Inferior parietal cortex (tissue), 1 donor: ENCODE data around the gene P2RX2.
"Not testable (repeated sequence)": the region's sequence is repeated elsewhere in the genome, so short reads cannot be mapped to it uniquely, and the experiment has no call there.

ENCODE experiments used
- DNase-seq: peaks from one replicate; pipeline ENCODE4 v3.0.0-alpha.2; 2016; ENCODE audit errors: extremely low spot score

Gene P2RX2

GRCh38 chr12:132583736-132584135 is 34.8 kb upstream of the P2RX2 start:
- no peak for DNase-seq

- no peak for DNase-seq
These were observed 34.1 kb upstream of the P2RX2 start for GRCh38 chr12:132584429-132584828.

- DNase-seq, result no peak
These were observed 33.4 kb upstream of the P2RX2 start for GRCh38 chr12:132585177-132585576.

- DNase-seq, result no peak
These were observed 31.6 kb upstream of the P2RX2 start for GRCh38 chr12:132586929-132587328.

GRCh38 chr12:132587781-132588180 is 30.8 kb upstream of the P2RX2 start:
- no peak for DNase-seq

GRCh38 chr12:132588319-132588718 is 30.3 kb upstream of the P2RX2 start:
- no peak for DNase-seq

- no peak for DNase-seq
These were observed 29.5 kb upstream of the P2RX2 start for GRCh38 chr12:132588821-132589669.

- no peak for DNase-seq
These were observed 27.3 kb upstream of the P2RX2 start for GRCh38 chr12:132591107-132591935.

GRCh38 chr12:132592282-132592970 is 26.1 kb upstream of the P2RX2 start:
- DNase-seq, result no peak

- DNase-seq, result no peak
These were observed 25.5 kb upstream of the P2RX2 start for GRCh38 chr12:132593071-132593470.

GRCh38 chr12:132593521-132593920 is 25.1 kb upstream of the P2RX2 start:
- no peak for DNase-seq

- peak; percentile 87 for DNase-seq
These were observed 24.6 kb upstream of the P2RX2 start for GRCh38 chr12:132593938-132594358.

GRCh38 chr12:132595183-132595582 is 23.4 kb upstream of the P2RX2 start:
- DNase-seq, result no peak

- no peak for DNase-seq
These were observed 22.6 kb upstream of the P2RX2 start for GRCh38 chr12:132596016-132596415.

- DNase-seq, result no peak
These were observed 21.0 kb upstream of the P2RX2 start for GRCh38 chr12:132597333-132598316.

- not testable (repeated sequence) for DNase-seq
These were observed 19.1 kb upstream of the P2RX2 start for GRCh38 chr12:132599502-132599901.

GRCh38 chr12:132600048-132601032 is 18.2 kb upstream of the P2RX2 start:
- peak; percentile 54 for DNase-seq

- DNase-seq, result no peak
These were observed 17.2 kb upstream of the P2RX2 start for GRCh38 chr12:132601171-132601883.
